Measurements from ENCODE around the gene ARHGAP10. TPM values are rescaled to one million over a fixed set of nuclear protein-coding genes. Genes with fewer than 3 reads are reported as not detected.

ARHGAP10 gene
- total RNA-seq, 1 donor from 2014 or later: 4.8 TPM

GRCh38 chr4:147944670-147945260, 212.9 kb downstream of the ARHGAP10 start:
- no peak for DNase-seq (ENCODE audit: low read depth in 2 of 2)

GRCh38 chr4:147948336-147948735, 216.4 kb downstream of the ARHGAP10 start:
- peak in 1 of 2 donors; percentile 58 for DNase-seq (ENCODE audit: low read depth in 2 of 2)

DNA sequence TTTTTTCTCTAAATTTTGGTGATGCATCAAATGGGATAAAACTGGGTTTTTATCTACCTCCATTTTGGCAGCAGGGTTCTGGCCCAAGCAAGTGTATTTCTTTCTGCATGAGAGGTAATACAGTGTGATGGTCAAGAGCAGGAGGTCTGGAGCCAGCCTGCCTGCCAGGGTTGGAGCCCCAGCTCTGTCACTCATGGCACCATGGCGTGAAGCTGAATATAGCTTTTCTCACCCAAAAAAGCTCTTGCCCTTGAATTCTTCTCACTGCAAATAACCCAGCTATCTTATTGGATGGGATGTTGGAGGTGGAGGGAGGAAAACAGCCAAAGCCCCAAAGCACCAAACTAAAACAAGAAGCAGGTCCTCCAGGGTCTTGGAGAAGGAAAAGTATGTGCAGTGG, 218.4 kb downstream of the ARHGAP10 start:
- DNase-seq (ENCODE audit: low read depth in 2 of 2): no peak

GRCh38 chr4:147950841-147951240, 219.0 kb downstream of the ARHGAP10 start:
- DNase-seq (ENCODE audit: low read depth in 2 of 2): no peak

DNA sequence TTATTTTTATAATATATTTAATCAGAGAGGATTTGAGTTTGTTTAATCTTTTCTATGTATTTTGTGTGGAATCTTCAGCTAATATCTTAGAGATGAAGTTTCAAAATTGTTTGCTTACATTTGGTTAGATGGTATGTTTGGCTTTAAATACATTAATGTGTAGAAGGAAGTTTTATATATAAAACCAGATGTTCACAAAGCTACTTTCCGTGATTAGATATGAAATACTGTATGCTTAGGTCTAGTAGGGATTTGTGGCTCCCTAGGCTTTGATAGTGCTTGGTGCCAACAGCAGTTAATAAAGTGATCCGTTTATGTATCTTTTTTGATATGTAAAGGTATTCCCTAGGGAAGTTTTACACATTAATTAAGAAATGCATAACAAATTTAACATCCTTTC, 223.0 kb downstream of the ARHGAP10 start:
- DNase-seq (ENCODE audit: low read depth in 2 of 2): no peak

- no peak for DNase-seq (ENCODE audit: low read depth in 2 of 2)
These were observed 224.1 kb downstream of the ARHGAP10 start for GRCh38 chr4:147955827-147956558.

GRCh38 chr4:147957446-147957845, 225.6 kb downstream of the ARHGAP10 start:
- DNase-seq (ENCODE audit: low read depth in 2 of 2): peak in 1 of 2 donors; percentile 8

GRCh38 chr4:147958057-147958456, 226.2 kb downstream of the ARHGAP10 start:
- peak in 1 of 2 donors; percentile 24 for DNase-seq (ENCODE audit: low read depth in 2 of 2)

DNA sequence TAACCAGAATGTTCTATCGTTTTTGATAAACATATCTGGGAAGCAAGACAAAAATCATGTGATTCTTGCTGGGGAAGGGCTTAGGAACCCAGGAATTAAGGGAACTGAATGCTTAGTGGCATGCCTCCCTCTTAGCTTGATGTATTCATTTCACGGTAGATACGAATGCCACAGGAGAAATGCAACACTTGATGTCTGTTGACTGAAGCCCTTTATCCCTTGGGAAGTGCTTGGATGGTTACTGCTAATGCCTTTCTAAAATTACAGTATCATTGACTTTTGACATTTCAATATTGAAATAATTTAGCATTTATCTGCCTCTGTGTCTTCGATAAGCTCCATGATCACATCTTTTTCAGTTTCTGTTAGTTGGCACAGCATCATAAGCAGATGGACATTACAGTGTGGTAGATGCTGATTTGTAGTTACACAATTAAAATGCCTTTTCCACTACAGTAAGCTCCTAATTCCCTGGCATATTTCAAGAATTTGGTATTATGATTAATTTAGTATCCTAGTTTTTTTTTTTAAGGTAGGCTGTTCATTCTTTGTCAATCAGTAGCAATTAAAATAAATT, 226.7 kb downstream of the ARHGAP10 start:
- DNase-seq (ENCODE audit: low read depth in 2 of 2): no peak

DNA sequence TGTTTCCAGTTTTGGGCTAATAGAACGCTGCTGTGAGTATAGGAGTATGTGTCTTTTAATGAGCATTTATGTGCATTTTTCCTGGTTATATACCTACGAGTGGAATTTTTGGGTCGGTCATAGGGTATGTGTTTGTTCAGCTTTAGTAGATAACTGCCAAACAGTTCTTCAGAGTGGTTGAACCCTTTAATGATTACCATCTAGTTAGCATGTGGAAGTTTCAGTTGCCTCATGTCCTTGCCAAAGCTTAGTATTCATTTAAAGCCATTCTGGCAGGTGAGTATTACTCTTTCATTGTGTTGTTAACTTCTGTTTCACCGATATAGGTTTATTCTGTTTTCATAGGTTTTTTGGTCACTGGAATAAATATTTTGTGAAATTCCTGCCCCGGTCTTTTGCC, 229.1 kb downstream of the ARHGAP10 start:
- DNase-seq (ENCODE audit: low read depth in 2 of 2): no peak

DNA sequence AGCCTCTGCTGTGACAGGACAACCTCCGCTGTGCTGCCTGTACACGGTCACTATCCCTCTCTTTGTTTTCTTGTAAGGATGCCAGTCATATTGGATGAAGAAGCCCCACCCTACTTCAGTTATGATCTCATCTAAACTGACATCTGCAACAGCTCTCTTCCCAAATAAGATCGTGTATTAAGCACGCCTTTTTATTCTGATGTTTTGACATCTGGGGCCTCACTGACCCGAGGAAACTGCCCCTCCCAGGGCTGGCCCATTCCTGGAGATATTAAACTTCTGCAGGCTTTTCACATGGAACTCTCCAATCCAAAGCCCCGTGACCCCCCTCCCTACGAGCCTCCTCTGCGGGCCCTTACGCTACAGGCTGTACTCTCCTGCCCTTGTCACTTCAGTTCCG, 232.0 kb downstream of the ARHGAP10 start:
- no peak for DNase-seq (ENCODE audit: low read depth in 2 of 2)

DNA sequence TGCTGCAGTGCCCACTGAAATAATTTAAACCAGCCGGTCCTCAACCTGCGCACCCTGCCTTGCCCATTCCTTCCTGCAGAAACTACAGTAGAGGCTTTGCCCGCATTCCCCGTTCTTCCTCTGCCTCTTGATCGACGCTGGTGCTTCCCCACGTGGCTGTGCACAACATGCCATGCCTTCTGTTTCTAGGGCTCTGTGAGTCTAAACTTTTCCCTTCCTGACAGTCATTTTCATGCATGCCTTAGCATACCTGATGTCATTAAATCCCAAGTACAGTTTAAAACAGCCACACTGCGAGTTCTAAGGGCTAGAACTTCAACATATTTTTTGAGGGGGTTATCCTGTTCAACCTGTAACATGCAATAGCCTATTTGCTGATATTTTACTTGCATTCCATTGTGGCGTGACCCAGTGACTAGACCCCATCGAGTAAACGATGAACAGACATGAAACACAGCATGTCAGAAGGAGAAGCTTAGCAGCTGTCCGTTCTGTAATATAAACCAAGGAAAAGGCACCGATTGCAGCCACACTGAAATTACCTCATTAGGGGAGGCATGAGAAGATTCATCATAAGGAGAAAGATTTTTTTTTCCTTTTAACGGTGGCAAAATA, 232.5 kb downstream of the ARHGAP10 start:
- no peak for DNase-seq (ENCODE audit: low read depth in 2 of 2)

DNA sequence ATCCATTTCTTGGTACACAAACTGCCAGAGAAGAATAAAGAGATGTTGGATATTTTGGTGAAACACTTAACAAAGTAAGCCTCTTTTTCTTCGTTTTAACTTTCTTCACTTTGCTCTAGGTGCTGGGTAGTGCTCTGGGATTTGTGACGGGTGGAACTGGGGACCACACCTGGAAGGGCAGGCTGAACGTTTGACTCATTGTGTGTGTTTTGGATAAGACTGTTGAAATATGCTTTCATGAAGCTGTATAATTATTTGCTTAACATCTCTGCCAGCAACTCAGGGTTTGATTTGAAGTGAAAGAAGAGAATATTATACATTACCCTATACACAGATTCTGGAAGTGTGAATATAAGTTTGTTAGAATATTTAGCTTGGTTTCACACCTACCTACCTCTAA, 233.2 kb downstream of the ARHGAP10 start:
- DNase-seq (ENCODE audit: low read depth in 2 of 2): no peak

GRCh38 chr4:147965873-147966272, 234.0 kb downstream of the ARHGAP10 start:
- DNase-seq (ENCODE audit: low read depth in 2 of 2): no peak

DNA sequence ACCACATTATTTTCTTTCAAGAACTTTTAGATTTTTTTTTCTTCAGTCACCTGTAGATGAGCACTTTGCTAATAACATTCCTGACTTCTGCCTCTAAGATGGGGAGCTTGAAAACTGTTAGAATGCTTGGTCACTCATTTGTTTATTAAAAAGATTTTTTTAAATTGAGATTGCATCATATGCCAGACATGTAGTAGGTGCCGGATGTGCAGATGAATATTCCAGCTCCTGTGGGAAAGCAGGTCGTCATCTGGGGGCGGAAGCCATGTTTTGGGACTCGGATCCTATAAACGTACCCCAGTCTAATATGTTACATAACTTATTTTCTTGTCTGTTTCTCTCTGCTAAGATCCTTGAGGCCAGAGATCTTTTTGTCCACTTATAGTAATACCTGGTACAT, 236.8 kb downstream of the ARHGAP10 start:
- no peak for DNase-seq (ENCODE audit: low read depth in 2 of 2)

DNA sequence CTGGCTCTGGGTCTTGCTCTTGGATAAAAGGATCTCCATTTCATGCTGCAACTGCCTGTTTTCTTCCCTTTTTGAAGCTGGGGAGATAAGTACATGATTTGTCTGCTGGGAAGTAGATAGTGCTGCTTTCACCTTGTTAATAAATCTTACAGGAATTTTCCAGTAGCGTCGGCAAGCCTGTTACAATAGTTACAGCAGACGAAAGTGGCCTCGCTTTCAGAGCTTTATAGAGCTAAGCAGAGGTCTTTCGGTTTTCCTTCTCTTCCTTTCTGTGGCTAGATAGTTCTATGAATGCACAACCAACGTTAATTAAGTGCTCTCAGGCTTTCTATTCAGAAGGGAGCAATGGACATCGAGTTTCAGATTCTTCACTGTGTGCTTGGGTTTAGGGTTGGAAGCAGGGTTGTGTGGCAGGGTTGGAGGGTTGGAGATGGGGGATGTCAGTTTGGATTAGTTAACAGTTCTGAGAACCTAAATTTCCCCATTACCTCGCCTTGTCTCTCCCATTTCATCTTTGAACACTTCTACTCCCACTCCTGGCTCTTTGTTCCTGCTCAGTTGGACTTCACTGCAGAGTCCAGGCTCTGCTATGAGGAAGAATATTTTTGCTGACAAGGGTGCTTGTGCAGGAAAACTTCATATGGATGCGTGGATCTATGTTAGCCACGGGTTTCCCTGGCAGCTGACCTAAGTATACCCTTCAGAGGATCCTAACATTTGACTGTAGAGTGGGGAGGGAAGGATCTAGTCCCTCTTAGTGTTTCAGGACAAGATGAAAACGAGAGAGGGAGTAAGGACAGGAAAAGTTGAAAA, 237.9 kb downstream of the ARHGAP10 start:
- peak; percentile 46 to 47 for DNase-seq (ENCODE audit: low read depth in 2 of 2)

DNA sequence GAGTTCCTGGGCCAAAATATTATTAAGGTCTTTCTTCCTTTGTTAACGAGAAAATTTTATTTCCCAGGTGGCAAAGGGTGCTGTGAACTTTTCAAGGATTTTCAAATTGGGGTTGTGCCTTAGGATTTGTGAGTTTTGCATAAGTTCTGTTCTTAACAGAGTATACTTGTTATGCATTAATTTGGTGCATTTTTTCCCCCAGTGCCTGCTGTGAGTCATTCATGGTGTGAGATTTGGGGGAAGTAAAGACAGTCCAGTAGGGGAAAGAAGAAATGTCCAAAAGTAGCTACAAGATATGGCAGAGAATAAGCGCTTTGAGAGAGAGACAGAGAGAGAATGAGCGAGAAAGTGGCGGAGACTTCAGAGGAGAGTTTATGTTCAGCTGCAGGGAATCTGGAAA, 239.2 kb downstream of the ARHGAP10 start:
- DNase-seq (ENCODE audit: low read depth in 2 of 2): no peak

DNA sequence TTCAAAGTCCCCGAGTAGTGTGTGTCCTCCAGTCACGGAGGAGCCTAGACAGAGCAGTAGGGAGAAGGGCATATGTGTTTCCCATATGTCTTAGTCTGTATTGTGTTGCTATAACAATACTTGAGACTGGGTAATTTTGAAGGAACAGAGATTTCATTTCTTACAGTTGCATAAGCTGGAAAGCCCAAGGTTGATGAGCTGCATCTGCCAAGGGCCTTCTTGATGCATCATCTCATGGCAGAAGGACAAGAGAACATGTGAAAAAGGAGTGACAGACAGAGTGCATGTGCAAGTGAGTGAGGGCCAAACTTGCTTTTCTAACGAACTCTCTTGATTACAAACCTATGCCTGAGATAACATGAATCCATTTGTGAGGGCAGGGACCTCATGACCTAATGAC, 243.4 kb downstream of the ARHGAP10 start:
- no peak for DNase-seq (ENCODE audit: low read depth in 2 of 2)

DNA sequence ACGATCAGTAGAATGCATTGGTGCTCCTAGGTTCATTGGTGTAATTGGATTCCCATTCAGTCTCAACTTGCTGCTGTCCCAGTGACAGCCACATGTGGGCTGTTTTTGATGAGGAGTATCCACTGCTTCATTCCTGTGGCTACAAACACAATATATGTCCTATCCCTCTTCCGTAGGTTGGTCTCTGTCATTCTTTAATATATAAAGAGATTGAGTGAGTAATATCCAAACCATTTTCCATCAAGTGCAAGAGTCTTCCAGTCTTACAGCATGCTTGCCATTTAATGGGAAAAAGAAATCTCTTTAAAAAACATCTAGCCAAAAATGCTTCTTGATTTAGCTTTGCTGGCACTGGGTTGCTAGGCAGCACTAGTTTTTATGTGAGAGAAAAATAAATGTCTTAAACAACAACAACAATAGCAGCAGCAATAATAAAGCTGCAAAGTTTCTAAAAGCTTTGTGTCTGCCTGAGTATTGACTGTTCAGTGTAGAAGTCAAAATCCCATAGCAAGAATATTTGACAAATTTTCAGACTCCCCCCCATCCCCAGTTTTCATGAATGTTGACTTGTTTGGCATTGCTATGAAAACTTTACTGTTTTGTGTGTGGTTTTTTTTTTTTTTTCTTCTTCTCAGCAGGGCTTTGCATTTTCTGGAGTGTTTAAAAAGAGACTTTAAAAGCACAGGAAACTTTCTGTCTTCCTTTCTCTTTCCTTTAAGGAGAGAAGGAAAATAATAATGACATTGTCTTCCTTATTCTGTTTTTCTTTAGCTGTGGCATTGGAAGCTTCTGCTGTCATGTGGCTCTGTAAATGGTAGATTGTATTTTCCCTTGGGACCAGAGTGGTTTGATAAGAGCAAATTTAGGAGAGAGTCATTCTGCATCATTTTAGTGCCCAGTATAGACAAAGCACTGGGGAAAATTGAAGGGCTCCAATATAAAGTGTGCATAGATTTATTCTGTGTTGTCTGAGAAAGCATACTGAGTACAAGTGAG, 244.3 kb downstream of the ARHGAP10 start:
- DNase-seq (ENCODE audit: low read depth in 2 of 2): no peak

DNA sequence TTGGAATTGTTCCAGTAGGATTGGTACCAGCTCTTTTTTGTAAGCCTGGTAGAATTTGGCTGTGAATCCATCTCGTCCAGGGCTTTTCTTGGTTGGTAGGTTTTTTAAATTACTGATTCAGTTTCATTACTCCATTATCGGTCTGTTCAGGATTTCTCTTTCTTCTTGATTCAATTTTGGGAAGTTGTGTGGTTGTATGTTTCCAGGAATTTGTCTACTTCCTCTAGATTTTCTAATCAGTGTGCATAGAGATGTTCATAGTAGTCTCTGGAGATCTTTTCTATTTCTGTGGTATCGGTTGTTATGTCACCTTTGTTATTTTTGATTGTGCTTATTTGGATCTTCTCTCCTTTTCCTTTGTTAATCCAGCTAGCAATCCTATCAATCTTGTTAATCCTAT, 248.7 kb downstream of the ARHGAP10 start:
- no peak for DNase-seq (ENCODE audit: low read depth in 2 of 2)
